ENCODE measurements around the gene RYR3.

- TF ChIP-seq SP1 (IDR thresholded peaks at IDR 0.05; ENCODE audit: low read depth, low read length) (no peak), MAX (IDR thresholded peaks at IDR 0.05; ENCODE audit: low read depth, low read length) (no peak)
Measured at GRCh38 chr15:33490703-33491102, 179.9 kb downstream of the RYR3 start.
